WTC11 (cell line): ENCODE data around the gene EYS.

Experiments
- JUN ChIP-seq: sonication (generic); formaldehyde crosslinking; IDR thresholded peaks from 2 replicates; pipeline ENCODE4 v1.8.0; 2023; ENCODE audit warnings: mild to moderate bottlenecking, missing genetic modification reagents
- KAT7 ChIP-seq: sonication (generic); formaldehyde crosslinking; IDR thresholded peaks from 2 replicates; pipeline ENCODE4 v1.8.1; 2023; ENCODE audit warnings: missing genetic modification reagents, mild to moderate bottlenecking, borderline replicate concordance
- SP1 ChIP-seq: sonication (generic); formaldehyde crosslinking; conservative IDR thresholded peaks from 2 replicates; pipeline ENCODE4 v1.8.1; 2022; ENCODE audit warnings: missing genetic modification reagents
- TCF7 ChIP-seq: sonication (generic); formaldehyde crosslinking; IDR thresholded peaks from 2 replicates; pipeline ENCODE4 v1.8.0; 2022; ENCODE audit warnings: mild to moderate bottlenecking, low read depth, missing genetic modification reagents, moderate library complexity
- ZNF121 ChIP-seq: sonication (generic); formaldehyde crosslinking; IDR thresholded peaks from 2 replicates; pipeline ENCODE4 v1.8.0; 2023; ENCODE audit warnings: missing genetic modification reagents
- ZNF138 ChIP-seq: sonication (generic); formaldehyde crosslinking; conservative IDR thresholded peaks from 2 replicates; pipeline ENCODE4 v1.8.1; 2022; ENCODE audit warnings: mild to moderate bottlenecking, moderate library complexity, missing genetic modification reagents
- ZNF423 ChIP-seq: fragments of 250-450 bp; sonication (Bioruptor Pico); IDR thresholded peaks from 2 replicates; pipeline ENCODE4 v2.1.2; 2022; ENCODE audit warnings: mild to moderate bottlenecking, moderate library complexity
- TF ChIP-seq, protein P1 (sequence below): fragments of 200-600 bp; IDR thresholded peaks from 2 replicates; pipeline ENCODE4 v1.8.0; 2022; ENCODE audit warnings: antibody characterized with exemption
- TF ChIP-seq, protein P2 (sequence below): sonication (generic); formaldehyde crosslinking; conservative IDR thresholded peaks from 2 replicates; pipeline ENCODE4 v1.8.1; 2022; ENCODE audit warnings: mild to moderate bottlenecking, missing genetic modification reagents
- TF ChIP-seq, protein P3 (sequence below): sonication (generic); formaldehyde crosslinking; IDR thresholded peaks from 2 replicates; pipeline ENCODE4 v1.8.1; 2022; ENCODE audit warnings: missing genetic modification reagents, borderline replicate concordance
- TF ChIP-seq, protein P4 (sequence below): sonication (generic); formaldehyde crosslinking; IDR thresholded peaks from 2 replicates; pipeline ENCODE4 v1.8.0; 2023; ENCODE audit warnings: missing genetic modification reagents
- TF ChIP-seq, protein P5 (sequence below): fragments of 250-450 bp; sonication (Bioruptor Pico); IDR thresholded peaks from 2 replicates; pipeline ENCODE4 v1.9.0; 2021; ENCODE audit warnings: mild to moderate bottlenecking
- TF ChIP-seq, protein P6 (sequence below): fragments of 250-450 bp; sonication (Bioruptor Pico); IDR thresholded peaks from 2 replicates; pipeline ENCODE4 v2.1.2; 2022; ENCODE audit warnings: mild to moderate bottlenecking, moderate library complexity

DNA sequence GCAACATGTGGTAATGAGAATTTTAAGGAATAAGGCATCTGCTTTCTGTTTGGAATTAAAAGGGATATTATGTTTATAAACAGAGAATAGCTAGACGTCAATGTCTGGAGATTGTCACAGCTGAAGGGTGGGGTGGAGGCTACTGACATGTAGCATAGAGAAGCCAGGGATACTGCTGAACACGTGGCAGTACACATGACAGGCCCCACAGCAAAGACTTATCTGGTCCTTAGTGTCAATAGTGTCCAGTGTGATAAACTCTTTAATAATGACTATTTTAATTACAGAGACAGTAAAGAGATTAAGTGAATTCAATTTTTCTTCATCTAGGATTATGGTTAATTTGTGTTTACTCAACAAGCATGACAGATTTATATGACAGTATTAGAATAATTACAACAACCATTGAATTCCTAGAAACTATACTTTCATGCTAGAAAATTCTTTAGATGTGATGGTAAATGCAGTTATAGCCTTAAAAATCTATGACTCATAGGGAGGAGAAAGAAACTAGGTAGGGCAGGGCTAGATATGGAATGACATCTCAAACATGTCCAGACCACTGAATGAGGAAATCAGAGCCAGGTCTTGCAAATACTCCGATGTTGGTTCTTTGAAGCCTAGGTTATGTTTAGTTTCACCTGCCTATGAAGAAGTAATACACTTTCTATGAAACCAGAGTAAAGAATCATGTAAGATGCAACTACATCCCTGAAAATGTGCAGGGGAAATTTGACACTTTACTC is 1671.9 kb downstream of the EYS start:
- TF ChIP-seq, protein P1, sequence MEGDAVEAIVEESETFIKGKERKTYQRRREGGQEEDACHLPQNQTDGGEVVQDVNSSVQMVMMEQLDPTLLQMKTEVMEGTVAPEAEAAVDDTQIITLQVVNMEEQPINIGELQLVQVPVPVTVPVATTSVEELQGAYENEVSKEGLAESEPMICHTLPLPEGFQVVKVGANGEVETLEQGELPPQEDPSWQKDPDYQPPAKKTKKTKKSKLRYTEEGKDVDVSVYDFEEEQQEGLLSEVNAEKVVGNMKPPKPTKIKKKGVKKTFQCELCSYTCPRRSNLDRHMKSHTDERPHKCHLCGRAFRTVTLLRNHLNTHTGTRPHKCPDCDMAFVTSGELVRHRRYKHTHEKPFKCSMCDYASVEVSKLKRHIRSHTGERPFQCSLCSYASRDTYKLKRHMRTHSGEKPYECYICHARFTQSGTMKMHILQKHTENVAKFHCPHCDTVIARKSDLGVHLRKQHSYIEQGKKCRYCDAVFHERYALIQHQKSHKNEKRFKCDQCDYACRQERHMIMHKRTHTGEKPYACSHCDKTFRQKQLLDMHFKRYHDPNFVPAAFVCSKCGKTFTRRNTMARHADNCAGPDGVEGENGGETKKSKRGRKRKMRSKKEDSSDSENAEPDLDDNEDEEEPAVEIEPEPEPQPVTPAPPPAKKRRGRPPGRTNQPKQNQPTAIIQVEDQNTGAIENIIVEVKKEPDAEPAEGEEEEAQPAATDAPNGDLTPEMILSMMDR: no peak
- TF ChIP-seq JUN (CRISPR knock-in tag) (no peak), KAT7 (CRISPR knock-in tag) (no peak), ZNF138 (CRISPR knock-in tag) (no peak), SP1 (CRISPR knock-in tag) (no peak), ZNF121 (CRISPR knock-in tag) (no peak), ZNF423 (CRISPR knock-in tag) (no peak), TCF7 (CRISPR knock-in tag) (no peak)
- TF ChIP-seq, protein P2, sequence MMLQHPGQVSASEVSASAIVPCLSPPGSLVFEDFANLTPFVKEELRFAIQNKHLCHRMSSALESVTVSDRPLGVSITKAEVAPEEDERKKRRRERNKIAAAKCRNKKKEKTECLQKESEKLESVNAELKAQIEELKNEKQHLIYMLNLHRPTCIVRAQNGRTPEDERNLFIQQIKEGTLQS (CRISPR knock-in tag): no peak
- TF ChIP-seq, protein P3, sequence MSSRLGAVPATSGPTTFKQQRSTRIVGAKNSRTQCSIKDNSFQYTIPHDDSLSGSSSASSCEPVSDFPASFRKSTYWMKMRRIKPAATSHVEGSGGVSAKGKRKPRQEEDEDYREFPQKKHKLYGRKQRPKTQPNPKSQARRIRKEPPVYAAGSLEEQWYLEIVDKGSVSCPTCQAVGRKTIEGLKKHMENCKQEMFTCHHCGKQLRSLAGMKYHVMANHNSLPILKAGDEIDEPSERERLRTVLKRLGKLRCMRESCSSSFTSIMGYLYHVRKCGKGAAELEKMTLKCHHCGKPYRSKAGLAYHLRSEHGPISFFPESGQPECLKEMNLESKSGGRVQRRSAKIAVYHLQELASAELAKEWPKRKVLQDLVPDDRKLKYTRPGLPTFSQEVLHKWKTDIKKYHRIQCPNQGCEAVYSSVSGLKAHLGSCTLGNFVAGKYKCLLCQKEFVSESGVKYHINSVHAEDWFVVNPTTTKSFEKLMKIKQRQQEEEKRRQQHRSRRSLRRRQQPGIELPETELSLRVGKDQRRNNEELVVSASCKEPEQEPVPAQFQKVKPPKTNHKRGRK (CRISPR knock-in tag): no peak
- TF ChIP-seq, protein P4, sequence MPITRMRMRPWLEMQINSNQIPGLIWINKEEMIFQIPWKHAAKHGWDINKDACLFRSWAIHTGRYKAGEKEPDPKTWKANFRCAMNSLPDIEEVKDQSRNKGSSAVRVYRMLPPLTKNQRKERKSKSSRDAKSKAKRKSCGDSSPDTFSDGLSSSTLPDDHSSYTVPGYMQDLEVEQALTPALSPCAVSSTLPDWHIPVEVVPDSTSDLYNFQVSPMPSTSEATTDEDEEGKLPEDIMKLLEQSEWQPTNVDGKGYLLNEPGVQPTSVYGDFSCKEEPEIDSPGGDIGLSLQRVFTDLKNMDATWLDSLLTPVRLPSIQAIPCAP (CRISPR knock-in tag): no peak
- TF ChIP-seq, protein P5, sequence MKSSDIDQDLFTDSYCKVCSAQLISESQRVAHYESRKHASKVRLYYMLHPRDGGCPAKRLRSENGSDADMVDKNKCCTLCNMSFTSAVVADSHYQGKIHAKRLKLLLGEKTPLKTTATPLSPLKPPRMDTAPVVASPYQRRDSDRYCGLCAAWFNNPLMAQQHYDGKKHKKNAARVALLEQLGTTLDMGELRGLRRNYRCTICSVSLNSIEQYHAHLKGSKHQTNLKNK: no peak
- TF ChIP-seq, protein P6, sequence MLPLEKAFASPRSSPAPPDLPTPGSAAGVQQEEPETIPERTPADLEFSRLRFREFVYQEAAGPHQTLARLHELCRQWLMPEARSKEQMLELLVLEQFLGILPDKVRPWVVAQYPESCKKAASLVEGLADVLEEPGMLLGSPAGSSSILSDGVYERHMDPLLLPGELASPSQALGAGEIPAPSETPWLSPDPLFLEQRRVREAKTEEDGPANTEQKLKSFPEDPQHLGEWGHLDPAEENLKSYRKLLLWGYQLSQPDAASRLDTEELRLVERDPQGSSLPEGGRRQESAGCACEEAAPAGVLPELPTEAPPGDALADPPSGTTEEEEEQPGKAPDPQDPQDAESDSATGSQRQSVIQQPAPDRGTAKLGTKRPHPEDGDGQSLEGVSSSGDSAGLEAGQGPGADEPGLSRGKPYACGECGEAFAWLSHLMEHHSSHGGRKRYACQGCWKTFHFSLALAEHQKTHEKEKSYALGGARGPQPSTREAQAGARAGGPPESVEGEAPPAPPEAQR (CRISPR knock-in tag): no peak
